PC-3 (cell line): ENCODE results near the gene STK16. TPM values are rescaled to one million over a fixed set of nuclear protein-coding genes. Genes with fewer than 3 reads are reported as not detected.
A peak's percentile ranks its signal among the peaks of the same experiment; 100 is the strongest.

Experiments used
- ATAC-seq: fragments of 200-7000 bp; cut with Tn5 transposase; 2 replicates; pipeline ENCODE4 v1.9.1; 2020; ENCODE audit warnings: mild to moderate bottlenecking, moderate library complexity
- BruUV-seq: library from RNA; stranded (reverse); fragments of 400-500 nt; replicated peaks from 2 replicates; lab custom pipeline; 2021; lab: Mats Ljungman, UMichigan
- CTCF ChIA-PET: fragments of 300-600 bp; sonication (Branson Sonifier 250); formaldehyde crosslinking; loops from one replicate; lab custom pipeline; 2022; ENCODE audit warnings: antibody characterized with exemption; lab: Charles Lee
- POLR2A ChIA-PET: fragments of 300-600 bp; sonication (Branson Sonifier 250); formaldehyde crosslinking; loops from one replicate; lab custom pipeline; 2022; ENCODE audit warnings: antibody characterized with exemption; ENCODE audit not compliant: unreplicated experiment; lab: Charles Lee
- DNase-seq: peaks from one replicate; pipeline ENCODE4 v3.0.0-alpha.2; 2015
- H2AFZ ChIP-seq: fragments of 300-600 bp; sonication (generic); 2 replicates; pipeline ENCODE4 v1.6.0; 2016; ENCODE audit warnings: antibody characterized with exemption, low read length
- H3F3A ChIP-seq: fragments of 300-600 bp; sonication (generic); one replicate; pipeline ENCODE4 v1.6.0; 2017; ENCODE audit warnings: antibody characterized with exemption, low read length, control low read depth, mild to moderate bottlenecking; ENCODE audit not compliant: unreplicated experiment
- H3K27ac ChIP-seq: fragments of 300-600 bp; sonication (generic); 2 replicates; pipeline ENCODE4 v1.5.1; 2016; ENCODE audit warnings: mild to moderate bottlenecking, low read length
- H3K27me3 ChIP-seq: fragments of 300-600 bp; sonication (generic); 2 replicates; pipeline ENCODE4 v1.6.1; 2016; ENCODE audit warnings: low read length, mixed read lengths
- H3K36me3 ChIP-seq: fragments of 300-600 bp; sonication (generic); 2 replicates; pipeline ENCODE4 v1.6.1; 2016; ENCODE audit warnings: low read depth, mixed run types, low read length, mixed read lengths
- H3K4me1 ChIP-seq: fragments of 300-600 bp; sonication (generic); 2 replicates; pipeline ENCODE4 v1.5.1; 2016; ENCODE audit warnings: low read length; ENCODE audit not compliant: insufficient read depth
- H3K4me2 ChIP-seq: fragments of 300-600 bp; sonication (generic); 2 replicates; pipeline ENCODE4 v1.6.0; 2016; ENCODE audit warnings: low read length
- H3K4me3 ChIP-seq: fragments of 300-600 bp; sonication (generic); 2 replicates; pipeline ENCODE4 v1.5.1; 2016; ENCODE audit warnings: mild to moderate bottlenecking, low read length, mixed read lengths
- H3K79me2 ChIP-seq: fragments of 300-600 bp; sonication (generic); 2 replicates; pipeline ENCODE4 v1.6.1; 2017; ENCODE audit warnings: low read length, mixed read lengths
- H3K9ac ChIP-seq: fragments of 300-600 bp; sonication (generic); 2 replicates; pipeline ENCODE4 v1.6.0; 2016; ENCODE audit warnings: mild to moderate bottlenecking, low read length
- H3K9me2 ChIP-seq: fragments of 300-600 bp; sonication (generic); replicated peaks from 2 replicates; pipeline ENCODE4 v1.6.1; 2016; ENCODE audit warnings: mixed run types, low read length, mixed read lengths
- H3K9me3 ChIP-seq: fragments of 300-600 bp; sonication (generic); 2 replicates; pipeline ENCODE4 v1.6.1; 2016; ENCODE audit warnings: low read length, mixed read lengths
- H4K20me1 ChIP-seq: fragments of 300-600 bp; sonication (generic); 2 replicates; pipeline ENCODE4 v1.6.1; 2016; ENCODE audit warnings: low read length, mixed read lengths
- CTCF ChIP-seq: fragments of 300-600 bp; sonication (generic); conservative IDR thresholded peaks from 2 replicates; pipeline ENCODE4 v1.5.1; 2017; ENCODE audit warnings: antibody characterized with exemption, low read depth, mild to moderate bottlenecking, low read length
- EZH2 ChIP-seq: fragments of 300-600 bp; sonication (generic); IDR thresholded peaks from one replicate; pipeline ENCODE4 v1.6.1; 2017; ENCODE audit warnings: antibody characterized with exemption, mild to moderate bottlenecking, low read length; ENCODE audit not compliant: unreplicated experiment
- EZH2phosphoT487 ChIP-seq: fragments of 300-600 bp; sonication (generic); IDR thresholded peaks from 2 replicates; pipeline ENCODE4 v1.6.1; 2018; ENCODE audit warnings: mild to moderate bottlenecking, antibody characterized with exemption, low read length, borderline replicate concordance
- intact Hi-C: fragments of 100-400 bp; cut with micrococcal nuclease; formaldehyde crosslinking; loops from 2 replicates; pipeline ENCODE4 v1.9.0; 2023
- total RNA-seq: library from RNA; depleted of rRNA; stranded (reverse); fragments of >200 nt; gene quantifications from 2 replicates; pipeline ENCODE4 v1.2.3, GENCODE V29; 2014

STK16 gene
- total RNA-seq, 1 experiment from 2014 or later = 16.3 TPM

GRCh38 chr2:219215871-219216534 lies 29.3 kb upstream of the STK16 start:
- Histone ChIP-seq H2AFZ (no peak overlapping the region), H3K9ac (no peak overlapping the region), H3K4me1 (peaks cover 19% of the 10 kb centered on the region), H3K27ac (no peak overlapping the region), H3K79me2 (peaks cover 8% of the 10 kb centered on the region; the same call in 1 of the 2 replicates), H3K4me3 (no peak overlapping the region), H4K20me1 (no peaks in the 10 kb centered on the region), H3K9me3 (no peaks in the 10 kb centered on the region), H3K36me3 (peaks cover 6% of the 10 kb centered on the region), H3K4me2 (no peak overlapping the region), H3K9me2 (no peaks in the 10 kb centered on the region), H3K27me3 (no peaks in the 10 kb centered on the region), H3F3A (peaks cover 3% of the 10 kb centered on the region)
- no TSS peak for BruUV-seq
- no peak for DNase-seq
- CTCF ChIA-PET = no interaction called here
- no peak for ATAC-seq
- TF ChIP-seq EZH2phosphoT487 = no peak
- no peak for TF ChIP-seq EZH2
- no peak for TF ChIP-seq CTCF
- intact Hi-C loops = no loop called here
- POLR2A ChIA-PET = no interaction called here

- H3K27ac ChIP-seq = no peak overlapping the region
- H3K4me3 ChIP-seq = no peak overlapping the region
- no TSS peak for BruUV-seq
- H3K4me1 ChIP-seq = peaks cover 19% of the 10 kb centered on the region
- ChIA-PET CTCF (no interaction called here), POLR2A (no interaction called here)
- H3K79me2 ChIP-seq = peaks cover 8% of the 10 kb centered on the region; the same call in 1 of the 2 replicates
- no peaks in the 10 kb centered on the region for H3K9me2 ChIP-seq
- no peaks in the 10 kb centered on the region for H4K20me1 ChIP-seq
- intact Hi-C loops = no loop called here
- H3K4me2 ChIP-seq = no peak overlapping the region
- no peak for DNase-seq
- H3K27me3 ChIP-seq = no peaks in the 10 kb centered on the region
- peaks cover 3% of the 10 kb centered on the region for H3F3A ChIP-seq
- H3K9me3 ChIP-seq = no peaks in the 10 kb centered on the region
- peaks cover 6% of the 10 kb centered on the region for H3K36me3 ChIP-seq
- ATAC-seq = no peak
- TF ChIP-seq EZH2 = no peak
- no peak for TF ChIP-seq CTCF
- no peak for TF ChIP-seq EZH2phosphoT487
- H3K9ac ChIP-seq = no peak overlapping the region
- no peak overlapping the region for H2AFZ ChIP-seq
Measured at GRCh38 chr2:219216535-219216915, 28.8 kb upstream of the STK16 start.

GRCh38 chr2:219218217-219218731 lies 27.0 kb upstream of the STK16 start:
- Histone ChIP-seq H2AFZ (peak overlapping the region; percentile 77), H3K9ac (peak overlapping the region; percentile 69), H3K4me2 (peak overlapping the region; percentile 96), H3K4me1 (peaks cover 19% of the 10 kb centered on the region), H3K27ac (peak overlapping the region; percentile 77), H4K20me1 (no peaks in the 10 kb centered on the region), H3K36me3 (peaks cover 4% of the 10 kb centered on the region), H3K4me3 (peak overlapping the region; percentile 69), H3K79me2 (peaks cover 8% of the 10 kb centered on the region; the same call in 1 of the 2 replicates), H3K9me2 (no peaks in the 10 kb centered on the region), H3F3A (peaks cover 3% of the 10 kb centered on the region), H3K9me3 (no peaks in the 10 kb centered on the region), H3K27me3 (no peaks in the 10 kb centered on the region)
- TSS peak; percentile 70 for BruUV-seq
- intact Hi-C loops = loop anchor here (1.0 to 2.0 kb wide), 3 partner anchors 31 to 77 kb away; partner anchors contain the start of gene DNAJB2
- ChIA-PET POLR2A (interaction anchor here (0.6 to 1.0 kb wide), 3 partner anchors 26 to 42 kb away, joined by 3 to 23 read pairs (median 3); partner anchors contain the start of gene CNPPD1), CTCF (interaction anchor here (0.7 kb wide), 1 partner anchor 223 kb away, joined by 4 read pairs; no protein-coding TSS in a partner anchor)
- DNase-seq (peak; percentile 57), ATAC-seq (peak; percentile 68)
- TF ChIP-seq EZH2phosphoT487 (no peak), CTCF (no peak; the same call in 1 of the 2 replicates), EZH2 (no peak)
